Nephron (organoid): ENCODE results near the gene ANTKMT.

Source experiments
- H3K27ac Mint-ChIP-seq, 3 experiments: 2 replicates each; pipeline ENCODE4 v1.8.0; 2020; ENCODE audit warnings: mixed read lengths in 3 of 3, mild to moderate bottlenecking in 2 of 3, moderate library complexity in 1 of 3
- H3K27me3 Mint-ChIP-seq: 2 replicates; pipeline ENCODE4 v1.8.0; 2021; ENCODE audit warnings: low read depth, mild to moderate bottlenecking, moderate library complexity, mixed read lengths
- H3K36me3 Mint-ChIP-seq: 2 replicates; pipeline ENCODE4 v1.8.0; 2020; ENCODE audit warnings: low read depth, mixed read lengths
- H3K4me1 Mint-ChIP-seq: 2 replicates; pipeline ENCODE4 v1.8.0; 2020; ENCODE audit warnings: mixed read lengths
- H3K4me3 Mint-ChIP-seq, 3 experiments: 2 replicates each; pipeline ENCODE4 v1.8.0; 2020; ENCODE audit warnings: mild to moderate bottlenecking in 3 of 3, mixed read lengths in 3 of 3, moderate library complexity in 2 of 3
- H3K9me3 Mint-ChIP-seq: 2 replicates; pipeline ENCODE4 v1.8.0; 2020; ENCODE audit warnings: mixed read lengths
- CTCF ChIP-seq, 3 experiments: fragments of 200-600 bp; sonication (generic); IDR thresholded peaks; one replicate each; pipeline ENCODE4 v1.5.0; 2021; ENCODE audit warnings: antibody characterized with exemption in 3 of 3; ENCODE audit not compliant: unreplicated experiment in 3 of 3

Gene ANTKMT

GRCh38 chr16:716200-716568 lies 4.8 kb upstream of the ANTKMT start:
- no peaks in the 10 kb centered on the region for H3K36me3 Mint-ChIP-seq
- H3K4me1 Mint-ChIP-seq: peaks cover 15% of the 10 kb centered on the region
- H3K9me3 Mint-ChIP-seq: no peaks in the 10 kb centered on the region
- H3K27ac Mint-ChIP-seq: peak overlapping the region in 1 of 3 experiments; percentile 63
- H3K27me3 Mint-ChIP-seq: peaks cover 23% of the 10 kb centered on the region
- TF ChIP-seq CTCF (IDR thresholded peaks at IDR 0.05; ENCODE audit: unreplicated experiment in 3 of 3): no peak
- H3K4me3 Mint-ChIP-seq: peak overlapping the region; percentile 78 to 80 (median 78)

DNA sequence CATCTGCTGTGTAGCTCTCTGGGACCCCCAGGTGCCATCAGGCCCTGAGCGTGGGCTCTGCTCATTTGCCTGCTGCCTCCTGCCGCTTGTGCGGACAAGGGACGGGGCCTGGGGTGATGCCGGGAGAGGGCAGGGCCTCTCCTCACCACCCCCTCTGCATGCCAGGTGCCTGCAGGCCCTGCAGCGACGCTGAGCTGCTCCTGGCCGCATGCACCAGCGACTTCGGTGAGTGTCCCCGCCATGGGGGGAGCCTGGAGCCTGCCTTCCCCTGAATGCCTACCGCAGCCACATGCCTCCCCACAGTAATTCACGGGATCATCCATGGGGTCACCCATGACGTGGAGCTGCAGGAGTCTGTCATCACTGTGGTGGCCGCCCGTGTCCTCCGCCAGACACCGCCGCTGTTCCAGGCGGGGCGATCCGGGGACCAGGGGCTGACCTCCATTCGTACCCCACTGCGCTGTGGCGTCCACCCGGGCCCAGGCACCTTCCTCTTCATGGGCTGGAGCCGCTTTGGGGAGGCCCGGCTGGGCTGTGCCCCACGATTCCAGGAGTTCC lies 4.1 kb upstream of the ANTKMT start:
- H3K27me3 Mint-ChIP-seq: peaks cover 21% of the 10 kb centered on the region
- no peak for TF ChIP-seq CTCF (IDR thresholded peaks at IDR 0.05; ENCODE audit: unreplicated experiment in 3 of 3)
- no peak overlapping the region for H3K27ac Mint-ChIP-seq
- no peaks in the 10 kb centered on the region for H3K36me3 Mint-ChIP-seq
- H3K4me3 Mint-ChIP-seq: peak overlapping the region; percentile 78 to 80 (median 78)
- H3K9me3 Mint-ChIP-seq: no peaks in the 10 kb centered on the region
- H3K4me1 Mint-ChIP-seq: peaks cover 15% of the 10 kb centered on the region

GRCh38 chr16:717450-718245 lies 3.3 kb upstream of the ANTKMT start:
- peaks cover 19% of the 10 kb centered on the region for H3K27me3 Mint-ChIP-seq
- no peaks in the 10 kb centered on the region for H3K9me3 Mint-ChIP-seq
- H3K4me3 Mint-ChIP-seq: peak overlapping the region in 1 of 3 experiments; percentile 30
- H3K36me3 Mint-ChIP-seq: no peaks in the 10 kb centered on the region
- peaks cover 14% of the 10 kb centered on the region for H3K4me1 Mint-ChIP-seq
- no peak overlapping the region for H3K27ac Mint-ChIP-seq
- no peak for TF ChIP-seq CTCF (IDR thresholded peaks at IDR 0.05; ENCODE audit: unreplicated experiment in 3 of 3)

GRCh38 chr16:718389-718788 lies 2.6 kb upstream of the ANTKMT start:
- no peaks in the 10 kb centered on the region for H3K36me3 Mint-ChIP-seq
- peaks cover 11% of the 10 kb centered on the region for H3K4me1 Mint-ChIP-seq
- H3K4me3 Mint-ChIP-seq: peak overlapping the region in 2 of 3 experiments; percentile 88 to 90
- no peaks in the 10 kb centered on the region for H3K9me3 Mint-ChIP-seq
- H3K27ac Mint-ChIP-seq: no peak overlapping the region
- TF ChIP-seq CTCF (IDR thresholded peaks at IDR 0.05; ENCODE audit: unreplicated experiment in 3 of 3): no peak
- peaks cover 17% of the 10 kb centered on the region for H3K27me3 Mint-ChIP-seq

GRCh38 chr16:718922-719321 lies 2.0 kb upstream of the ANTKMT start:
- H3K9me3 Mint-ChIP-seq: no peaks in the 10 kb centered on the region
- peaks cover 11% of the 10 kb centered on the region for H3K4me1 Mint-ChIP-seq
- H3K27ac Mint-ChIP-seq: peak overlapping the region in 2 of 3 experiments; percentile 48 to 51
- H3K36me3 Mint-ChIP-seq: no peaks in the 10 kb centered on the region
- H3K27me3 Mint-ChIP-seq: peaks cover 13% of the 10 kb centered on the region
- H3K4me3 Mint-ChIP-seq: peak overlapping the region; percentile 84 to 90 (median 88)
- TF ChIP-seq CTCF (IDR thresholded peaks at IDR 0.05; ENCODE audit: unreplicated experiment in 3 of 3): no peak
